KMS-11 (cell line): ENCODE measurements around the gene LGMN.
"Not testable (repeated sequence)": the region's sequence is repeated elsewhere in the genome, so short reads cannot be mapped to it uniquely, and the experiment has no call there.

Source experiments
- H2AFZ ChIP-seq: fragments of 200-600 bp; sonication (generic); 2 replicates; pipeline ENCODE4 v1.6.1; 2016; ENCODE audit warnings: antibody characterized with exemption, mixed run types, low read depth
- H3K27ac ChIP-seq: fragments of 200-600 bp; sonication (generic); 2 replicates; pipeline ENCODE4 v1.6.1; 2016; ENCODE audit warnings: mild to moderate bottlenecking, mixed run types
- H3K27me3 ChIP-seq: fragments of 200-600 bp; sonication (generic); 2 replicates; pipeline ENCODE4 v1.6.1; 2017; ENCODE audit warnings: mild to moderate bottlenecking, low read depth, mixed run types, moderate library complexity; ENCODE audit not compliant: insufficient read depth
- H3K36me3 ChIP-seq: fragments of 200-600 bp; sonication (generic); 2 replicates; pipeline ENCODE4 v1.6.1; 2017; ENCODE audit warnings: mild to moderate bottlenecking, mixed run types; ENCODE audit not compliant: insufficient read depth
- H3K4me1 ChIP-seq: fragments of 200-600 bp; sonication (generic); 2 replicates; pipeline ENCODE4 v1.6.1; 2016; ENCODE audit warnings: mild to moderate bottlenecking, low read depth, mixed run types; ENCODE audit not compliant: poor library complexity, severe bottlenecking
- H3K4me2 ChIP-seq: fragments of 200-600 bp; sonication (generic); 2 replicates; pipeline ENCODE4 v1.7.0; 2016; ENCODE audit warnings: mild to moderate bottlenecking, mixed run types
- H3K4me3 ChIP-seq: fragments of 200-600 bp; sonication (generic); IDR thresholded peaks from 2 replicates; pipeline ENCODE4 v1.6.1; 2017; ENCODE audit warnings: low read depth, low read length, mixed read lengths; ENCODE audit not compliant: insufficient read depth
- H3K79me2 ChIP-seq: fragments of 200-600 bp; sonication (generic); 2 replicates; pipeline ENCODE4 v1.6.1; 2016; ENCODE audit warnings: low read depth, mixed run types; ENCODE audit not compliant: insufficient read depth
- H3K9ac ChIP-seq: fragments of 200-600 bp; sonication (generic); 2 replicates; pipeline ENCODE4 v1.6.1; 2016; ENCODE audit warnings: mild to moderate bottlenecking, mixed run types
- H4K20me1 ChIP-seq: fragments of 200-600 bp; sonication (generic); 2 replicates; pipeline ENCODE4 v1.6.1; 2016; ENCODE audit warnings: mild to moderate bottlenecking, mixed run types; ENCODE audit not compliant: insufficient read depth
- TF ChIP-seq, protein P1 (sequence below): fragments of 200-600 bp; sonication (generic); conservative IDR thresholded peaks from 2 replicates; pipeline ENCODE4 v1.6.1; 2017; ENCODE audit warnings: low read depth, mild to moderate bottlenecking, antibody characterized with exemption, low read length, moderate library complexity, mixed read lengths

LGMN gene

DNA sequence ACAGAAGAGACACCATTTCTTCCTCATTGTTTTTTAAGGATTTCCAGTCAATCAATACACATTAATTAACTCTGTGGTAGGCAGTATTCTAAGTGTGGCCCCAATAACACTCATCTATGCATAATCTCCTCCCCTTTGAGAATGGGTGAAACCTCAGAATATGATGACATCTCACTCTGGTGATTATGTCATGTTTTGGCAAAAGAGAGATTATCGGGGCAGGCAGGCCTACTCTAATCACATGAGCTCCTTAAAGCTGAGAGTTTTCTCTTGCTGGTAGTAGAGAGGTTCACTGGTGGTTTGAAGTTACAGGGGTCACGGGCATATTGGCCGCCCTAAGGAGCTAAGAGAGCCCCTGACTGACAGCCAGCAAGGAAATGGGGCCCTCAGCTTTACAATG lies 7.1 kb upstream of the LGMN start:
- TF ChIP-seq, protein P1, sequence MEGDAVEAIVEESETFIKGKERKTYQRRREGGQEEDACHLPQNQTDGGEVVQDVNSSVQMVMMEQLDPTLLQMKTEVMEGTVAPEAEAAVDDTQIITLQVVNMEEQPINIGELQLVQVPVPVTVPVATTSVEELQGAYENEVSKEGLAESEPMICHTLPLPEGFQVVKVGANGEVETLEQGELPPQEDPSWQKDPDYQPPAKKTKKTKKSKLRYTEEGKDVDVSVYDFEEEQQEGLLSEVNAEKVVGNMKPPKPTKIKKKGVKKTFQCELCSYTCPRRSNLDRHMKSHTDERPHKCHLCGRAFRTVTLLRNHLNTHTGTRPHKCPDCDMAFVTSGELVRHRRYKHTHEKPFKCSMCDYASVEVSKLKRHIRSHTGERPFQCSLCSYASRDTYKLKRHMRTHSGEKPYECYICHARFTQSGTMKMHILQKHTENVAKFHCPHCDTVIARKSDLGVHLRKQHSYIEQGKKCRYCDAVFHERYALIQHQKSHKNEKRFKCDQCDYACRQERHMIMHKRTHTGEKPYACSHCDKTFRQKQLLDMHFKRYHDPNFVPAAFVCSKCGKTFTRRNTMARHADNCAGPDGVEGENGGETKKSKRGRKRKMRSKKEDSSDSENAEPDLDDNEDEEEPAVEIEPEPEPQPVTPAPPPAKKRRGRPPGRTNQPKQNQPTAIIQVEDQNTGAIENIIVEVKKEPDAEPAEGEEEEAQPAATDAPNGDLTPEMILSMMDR: no peak
- peak overlapping the region; percentile 33; the same call in 1 of the 2 replicates for H3K27ac ChIP-seq
- H3K4me1 ChIP-seq: peaks cover 47% of the 10 kb centered on the region
- no peak overlapping the region for H3K4me3 ChIP-seq
- no peaks in the 10 kb centered on the region for H3K36me3 ChIP-seq
- peak overlapping the region; percentile 25 for H3K4me2 ChIP-seq
- H2AFZ ChIP-seq: peak overlapping the region; percentile 41; the same call in 1 of the 2 replicates
- H3K79me2 ChIP-seq: no peaks in the 10 kb centered on the region
- H4K20me1 ChIP-seq: no peaks in the 10 kb centered on the region
- no peaks in the 10 kb centered on the region for H3K27me3 ChIP-seq
- no peak overlapping the region for H3K9ac ChIP-seq

DNA sequence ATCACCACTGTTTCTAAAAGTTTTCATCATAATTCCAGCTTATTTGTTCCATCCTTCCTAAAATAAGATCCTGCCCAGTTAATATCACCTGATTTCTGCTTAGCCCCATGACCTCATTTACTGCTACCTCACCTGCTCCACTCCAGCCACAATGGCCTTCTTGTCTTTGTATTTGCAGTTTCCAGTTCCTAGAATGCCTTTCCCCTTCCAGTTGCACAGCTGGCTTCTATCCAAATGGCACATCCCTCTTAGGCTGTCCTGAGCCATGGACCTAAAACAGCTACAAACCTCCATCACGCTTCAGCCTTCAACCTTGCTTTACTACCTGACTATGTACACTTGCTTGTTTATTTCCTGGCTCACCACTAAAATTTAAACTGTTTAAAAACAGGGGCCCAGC lies 6.5 kb upstream of the LGMN start:
- Histone ChIP-seq H3K27me3 (no peaks in the 10 kb centered on the region), H3K79me2 (no peaks in the 10 kb centered on the region), H3K36me3 (no peaks in the 10 kb centered on the region), H3K4me3 (no peak overlapping the region), H4K20me1 (no peaks in the 10 kb centered on the region), H3K9ac (no peak overlapping the region), H3K4me1 (peaks cover 42% of the 10 kb centered on the region), H2AFZ (peak overlapping the region; percentile 41; the same call in 1 of the 2 replicates), H3K27ac (no peak overlapping the region), H3K4me2 (peak overlapping the region; percentile 2; the same call in 1 of the 2 replicates)
- TF ChIP-seq, protein P1: no peak

DNA sequence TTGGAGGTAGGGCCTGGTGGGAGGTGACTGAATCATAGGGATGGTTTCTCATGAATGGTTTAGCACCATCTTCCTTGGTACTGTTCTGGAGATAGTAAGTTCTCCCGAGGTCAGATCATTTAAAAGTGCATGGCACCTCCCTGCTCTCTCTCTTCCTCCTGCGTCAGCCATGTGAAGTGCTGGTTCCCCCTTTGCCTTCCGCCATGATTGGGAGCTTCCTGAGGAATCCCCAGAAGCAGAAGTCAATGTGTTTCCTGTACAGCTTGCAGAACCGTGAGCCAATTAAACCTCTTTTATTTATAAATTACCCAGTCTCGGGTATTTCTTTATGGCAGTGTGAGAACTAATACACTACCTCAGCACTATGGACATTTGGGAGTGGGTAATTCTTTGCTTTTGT lies 4.8 kb upstream of the LGMN start:
- Histone ChIP-seq H3K9ac (no peak overlapping the region), H3K4me2 (no peak overlapping the region), H4K20me1 (no peaks in the 10 kb centered on the region), H2AFZ (no peak overlapping the region), H3K27me3 (no peaks in the 10 kb centered on the region), H3K4me3 (no peak overlapping the region), H3K79me2 (no peaks in the 10 kb centered on the region), H3K27ac (no peak overlapping the region), H3K4me1 (peaks cover 31% of the 10 kb centered on the region), H3K36me3 (no peaks in the 10 kb centered on the region)
- TF ChIP-seq, protein P1: no peak

DNA sequence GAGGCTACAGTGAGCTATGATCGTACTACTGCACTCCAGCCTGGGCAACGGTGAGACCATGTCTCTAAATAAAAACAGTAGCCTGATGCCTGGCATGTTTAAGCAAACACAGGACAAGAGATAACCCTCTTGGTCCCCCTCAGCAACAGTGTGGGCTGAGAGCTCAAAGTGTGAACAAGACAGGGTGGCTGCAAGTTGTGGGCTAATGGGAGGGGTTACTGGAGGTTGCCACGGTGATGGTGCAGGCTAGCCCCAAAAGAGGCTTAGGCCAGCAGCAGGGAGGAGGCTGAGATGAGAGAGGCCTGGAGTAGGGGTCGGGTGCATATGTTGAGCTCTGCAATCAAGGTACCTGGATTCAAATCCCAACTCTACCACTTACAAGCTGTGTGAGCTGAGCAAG lies 3.4 kb upstream of the LGMN start:
- Histone ChIP-seq H3K4me2 (no peak overlapping the region), H2AFZ (no peak overlapping the region), H3K4me3 (no peak overlapping the region), H3K9ac (no peak overlapping the region), H3K36me3 (no peaks in the 10 kb centered on the region), H3K4me1 (peaks cover 30% of the 10 kb centered on the region), H3K27me3 (no peaks in the 10 kb centered on the region), H3K27ac (no peak overlapping the region), H4K20me1 (no peaks in the 10 kb centered on the region), H3K79me2 (no peaks in the 10 kb centered on the region)
- TF ChIP-seq, protein P1: no peak

DNA sequence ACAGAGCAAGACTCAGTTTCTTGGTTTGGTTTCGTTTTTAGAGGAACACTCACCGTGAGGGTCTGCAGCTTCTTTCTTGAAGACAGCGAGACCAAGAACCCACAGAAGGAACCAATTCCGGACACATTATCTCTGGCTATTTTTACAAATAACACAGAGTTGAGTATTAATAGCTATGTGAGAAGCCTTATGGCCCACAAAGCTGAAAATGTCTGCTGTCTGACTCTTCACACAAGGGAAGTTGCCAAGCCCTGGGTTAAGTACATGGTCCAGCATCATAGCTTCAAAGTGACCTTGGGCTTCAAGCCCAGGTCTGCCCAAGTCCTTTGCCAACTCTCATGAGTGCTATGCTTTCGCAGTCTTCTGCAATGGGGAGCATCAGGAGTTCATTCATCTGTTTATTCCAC lies 2.6 kb upstream of the LGMN start:
- H3K4me1 ChIP-seq: peaks cover 26% of the 10 kb centered on the region
- H2AFZ ChIP-seq: no peak overlapping the region

DNA sequence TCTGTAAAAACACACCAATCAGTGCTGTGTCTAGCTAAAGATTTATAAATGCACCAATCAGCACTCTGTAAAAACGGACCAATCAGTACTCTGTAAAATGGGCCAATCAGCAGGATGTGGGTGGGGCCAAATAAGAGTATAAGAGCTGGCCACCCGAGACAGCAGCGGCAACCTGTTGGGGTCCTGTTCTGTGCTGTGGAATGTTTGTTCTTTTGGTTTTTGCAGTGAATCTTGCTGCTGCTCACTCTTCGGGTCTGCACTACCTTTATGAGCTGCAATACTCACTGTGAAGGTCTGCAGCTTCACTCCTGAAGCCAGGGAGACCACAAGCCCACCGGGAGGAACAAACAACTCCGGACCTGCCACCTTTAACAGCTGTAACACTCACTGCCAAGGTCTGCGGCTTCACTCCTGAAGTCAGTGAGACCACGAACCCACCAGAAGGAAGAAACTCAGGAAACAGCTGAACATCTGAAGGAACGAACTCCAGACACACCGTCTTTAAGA lies 1.8 kb upstream of the LGMN start:
- H3K36me3 ChIP-seq, H3K27me3 ChIP-seq, H3K27ac ChIP-seq, H3K9ac ChIP-seq, H3K4me2 ChIP-seq, H2AFZ ChIP-seq, H3K79me2 ChIP-seq, H4K20me1 ChIP-seq, H3K4me3 ChIP-seq: not testable (repeated sequence)
- peaks cover 19% of the 10 kb centered on the region for H3K4me1 ChIP-seq

More for the DNA sequence above, 2.6 kb upstream of the LGMN start:
- H3K79me2 ChIP-seq: 0 out of 2 replicates have a peak, but pooled peaks cover 1% of the 10 kb centered on the region
- TF ChIP-seq, protein P1: no peak
- H3K4me3 ChIP-seq: no peak overlapping the region
- H3K4me2 ChIP-seq: no peak overlapping the region
- no peaks in the 10 kb centered on the region for H4K20me1 ChIP-seq
- H3K27ac ChIP-seq: no peak overlapping the region
- no peak overlapping the region for H3K9ac ChIP-seq
- no peaks in the 10 kb centered on the region for H3K36me3 ChIP-seq
- no peaks in the 10 kb centered on the region for H3K27me3 ChIP-seq
